NOMO-1 treated with dmso at 0.1 percent for 144 hours (cell line): ENCODE results near the gene CSF2RB.

Source experiments
- DNase-seq: peaks from one replicate; lab custom pipeline; 2025; ENCODE audit not compliant: unreplicated experiment; lab: John Stamatoyannopoulos, UW

Gene CSF2RB

DNA sequence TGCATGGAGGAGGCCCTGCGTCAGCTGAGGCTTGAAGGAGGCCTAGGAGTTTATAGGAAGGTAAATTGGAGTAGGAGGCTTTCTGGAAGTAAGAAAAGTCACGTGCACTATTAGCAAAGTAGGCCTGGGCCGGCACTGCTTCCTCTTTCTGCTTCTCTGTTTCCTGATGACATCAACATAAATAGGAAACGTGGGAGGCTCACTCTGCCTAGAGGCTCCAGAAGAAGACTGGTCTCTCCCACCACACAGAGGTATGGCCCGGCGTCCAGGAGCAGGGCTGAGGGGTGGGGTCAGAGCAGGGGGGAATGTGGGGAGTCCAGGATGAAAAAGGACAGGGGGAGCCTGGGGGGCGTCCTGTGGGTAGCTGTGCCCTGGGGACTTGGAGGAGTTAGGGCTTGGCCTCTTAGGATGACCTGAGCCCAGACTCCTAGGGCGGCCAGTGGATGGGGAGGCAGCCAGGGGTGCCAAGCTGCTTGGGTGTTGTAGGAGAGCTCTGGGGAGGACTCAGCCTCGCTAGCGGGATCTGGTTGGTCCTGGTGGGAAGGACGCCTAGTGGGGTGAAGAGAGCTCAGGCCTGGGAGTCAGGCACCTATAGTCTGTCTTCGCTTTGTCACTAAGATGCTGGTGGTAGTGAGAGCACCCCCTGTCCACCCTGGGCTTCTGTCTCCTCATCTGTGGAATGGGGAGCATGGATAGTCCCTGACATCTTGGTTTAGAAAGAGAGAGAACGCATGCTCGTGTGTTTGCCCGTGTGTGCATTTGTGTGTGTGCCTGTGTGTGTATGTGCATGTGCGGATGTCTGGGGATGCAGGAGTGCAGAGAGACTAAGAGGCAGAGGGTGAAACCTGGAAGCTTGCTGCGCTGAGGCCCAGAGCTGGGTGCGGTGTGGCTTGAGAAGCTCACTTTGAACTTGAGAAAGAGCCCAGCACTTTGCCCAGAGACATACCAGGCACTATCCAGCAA lies at the start of gene CSF2RB:
Gene CSF2RB, plus strand, starts transcription at position 202 of the 963 bp plus-strand sequence. CDS start 8,580 bp downstream, outside the sequence.
- DNase-seq = peak; percentile 59

DNA sequence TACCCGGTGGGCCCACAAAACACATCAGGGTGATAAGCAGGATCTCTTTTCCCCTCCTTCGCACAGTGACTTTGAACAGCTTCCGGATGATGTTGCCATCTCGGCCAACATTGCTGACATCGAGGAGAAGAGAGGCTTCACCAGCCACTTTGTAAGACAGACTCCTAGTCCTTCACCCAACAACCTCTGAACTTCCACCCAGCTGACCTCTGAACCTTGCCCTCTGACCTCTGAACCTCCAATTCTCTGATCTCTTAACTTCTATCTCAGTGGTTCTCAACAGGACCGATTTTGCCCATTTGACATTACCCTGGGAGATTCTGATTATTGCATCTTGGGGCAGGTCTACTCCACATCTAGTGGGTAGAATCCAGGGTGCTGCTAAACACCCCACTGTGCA lies 49.4 kb upstream of the CSF2RB start:
- no peak for DNase-seq

DNA sequence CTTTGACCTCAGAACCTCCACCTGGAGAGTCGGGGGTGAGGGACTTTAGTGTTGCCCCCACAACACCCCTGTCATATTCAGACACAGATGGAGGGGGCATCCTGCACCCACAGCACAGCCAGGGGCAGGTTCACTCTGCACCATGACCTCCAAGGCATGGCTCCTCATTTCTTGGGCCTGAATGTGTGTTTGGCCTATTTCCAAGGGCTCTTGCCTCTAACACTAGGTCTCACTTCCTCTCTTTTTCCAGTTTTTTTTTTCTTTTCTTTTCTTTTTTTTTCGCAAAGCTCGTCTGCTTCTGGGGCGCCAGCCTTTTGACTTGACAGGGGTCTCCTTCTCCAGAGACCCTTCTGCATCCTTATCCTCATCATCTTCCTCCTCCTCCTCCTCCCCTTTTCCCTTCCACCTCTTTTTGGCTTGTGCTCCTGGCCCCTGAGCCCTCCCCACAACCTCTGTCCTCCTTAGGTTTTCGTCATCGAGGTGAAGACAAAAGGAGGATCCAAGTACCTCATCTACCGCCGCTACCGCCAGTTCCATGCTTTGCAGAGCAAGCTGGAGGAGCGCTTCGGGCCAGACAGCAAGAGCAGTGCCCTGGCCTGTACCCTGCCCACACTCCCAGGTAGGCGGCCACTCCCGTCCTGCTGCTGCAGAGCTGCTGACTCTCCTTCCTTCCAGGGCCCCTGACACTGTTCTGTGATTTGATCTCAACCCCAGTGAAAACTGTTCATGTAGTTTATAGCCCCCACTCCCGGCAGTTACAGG lies 48.8 kb upstream of the CSF2RB start:
- peak; percentile 19 for DNase-seq

DNA sequence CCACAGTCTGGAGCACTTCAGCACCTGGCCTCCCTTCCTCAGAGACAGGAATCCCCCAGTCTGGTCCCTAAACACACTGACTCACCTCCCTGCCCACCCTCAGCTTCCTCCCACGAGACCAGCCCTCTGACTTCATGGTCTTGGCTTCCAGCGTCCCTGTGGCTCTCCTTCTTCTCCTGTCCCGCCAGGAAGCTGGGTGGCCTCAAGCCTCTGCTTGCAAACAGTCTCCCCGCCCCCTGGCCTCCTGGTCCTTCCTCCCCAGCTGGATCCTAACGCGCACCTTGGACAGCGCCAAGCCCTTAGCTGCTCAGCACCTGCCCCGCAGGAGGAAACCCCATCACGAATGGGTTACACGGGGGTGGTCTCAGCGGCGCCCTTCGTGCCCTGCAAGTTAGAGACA lies 48.1 kb upstream of the CSF2RB start:
- no peak for DNase-seq

DNA sequence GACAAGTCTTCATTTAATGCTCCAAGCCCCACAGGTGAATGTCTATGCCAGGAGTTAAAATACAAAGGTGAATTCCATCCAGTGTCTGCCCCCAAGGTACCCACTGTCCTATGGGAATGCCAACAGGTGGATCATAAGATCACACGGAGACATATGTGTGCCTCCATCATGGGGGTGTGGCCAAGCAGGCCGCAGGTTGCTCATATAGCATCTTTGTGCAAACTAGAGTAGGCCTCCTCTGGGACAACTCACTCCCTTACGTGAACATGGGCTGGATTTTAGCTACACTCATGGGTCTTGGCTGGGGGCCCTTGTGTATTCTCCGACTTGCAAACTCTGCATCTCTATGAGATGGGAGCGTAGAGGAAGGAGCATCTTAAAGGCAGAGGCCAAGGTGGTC lies 45.7 kb upstream of the CSF2RB start:
- no peak for DNase-seq

DNA sequence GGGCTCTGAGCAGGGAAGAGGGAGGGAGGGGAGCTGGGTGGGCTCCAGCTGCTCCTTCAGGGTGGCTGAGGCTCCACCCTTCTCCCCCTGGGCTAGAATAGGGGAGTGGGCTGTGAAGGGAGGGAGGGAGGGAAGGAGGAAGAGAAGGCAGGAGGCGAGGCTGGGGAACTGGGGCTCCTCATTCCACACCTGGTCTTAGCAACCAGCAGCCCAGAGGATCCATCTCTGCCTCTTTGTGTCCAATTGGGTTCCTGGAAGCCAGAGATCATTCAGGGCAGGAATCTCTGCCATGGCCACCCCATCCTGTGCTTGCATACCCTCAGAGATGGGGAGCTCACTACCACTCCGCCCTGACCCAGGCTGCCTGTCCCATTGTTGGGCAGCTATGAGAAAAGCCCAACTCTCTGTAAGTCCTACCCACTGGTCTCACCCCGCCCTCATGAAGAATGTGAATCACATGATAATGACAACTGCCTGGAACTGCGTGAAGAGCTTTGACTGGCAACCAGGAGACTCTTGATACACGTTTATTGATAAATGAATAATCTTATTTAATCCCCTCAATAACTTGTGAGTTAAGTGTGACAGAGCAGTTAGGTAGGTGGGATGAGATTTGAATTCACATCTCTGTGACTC lies 44.8 kb upstream of the CSF2RB start:
- no peak for DNase-seq

DNA sequence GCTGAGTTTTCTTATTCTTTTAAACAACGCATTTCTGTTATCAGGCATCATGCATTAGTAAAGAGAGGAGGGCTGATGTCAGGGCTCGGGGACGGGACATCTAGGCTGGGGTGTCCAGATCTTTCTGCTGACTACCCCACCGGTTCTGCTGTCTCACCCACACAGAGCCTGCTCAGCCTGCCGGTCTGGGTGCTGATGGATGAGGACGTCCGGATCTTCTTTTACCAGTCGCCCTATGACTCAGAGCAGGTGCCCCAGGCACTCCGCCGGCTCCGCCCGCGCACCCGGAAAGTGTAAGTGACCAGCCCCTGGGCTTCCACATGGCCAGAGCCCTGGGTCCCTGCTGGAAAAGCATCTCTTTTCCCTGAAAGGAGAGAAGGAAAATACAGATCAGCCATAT lies 43.2 kb upstream of the CSF2RB start:
- DNase-seq = no peak

DNA sequence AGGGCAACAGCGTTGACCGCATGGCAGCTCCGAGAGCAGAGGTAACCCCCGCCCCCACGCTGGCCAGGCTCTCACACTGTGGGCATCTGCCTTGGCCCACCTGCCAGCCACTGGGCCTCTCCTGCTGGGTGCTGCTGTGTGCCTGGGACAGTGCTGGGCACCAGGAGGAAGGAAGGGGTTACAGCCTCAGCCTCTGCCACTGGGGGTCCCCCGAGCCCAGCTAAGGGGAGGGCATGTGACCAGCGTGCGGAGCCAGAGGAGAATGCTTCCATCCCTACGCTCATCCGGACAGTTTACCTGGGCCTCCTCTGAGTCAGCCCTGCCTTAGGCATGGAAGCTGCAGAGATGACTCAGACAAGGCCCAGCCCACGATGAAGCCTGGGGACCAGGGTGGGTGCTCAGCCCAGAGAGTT lies 41.8 kb upstream of the CSF2RB start:
- DNase-seq = no peak

DNA sequence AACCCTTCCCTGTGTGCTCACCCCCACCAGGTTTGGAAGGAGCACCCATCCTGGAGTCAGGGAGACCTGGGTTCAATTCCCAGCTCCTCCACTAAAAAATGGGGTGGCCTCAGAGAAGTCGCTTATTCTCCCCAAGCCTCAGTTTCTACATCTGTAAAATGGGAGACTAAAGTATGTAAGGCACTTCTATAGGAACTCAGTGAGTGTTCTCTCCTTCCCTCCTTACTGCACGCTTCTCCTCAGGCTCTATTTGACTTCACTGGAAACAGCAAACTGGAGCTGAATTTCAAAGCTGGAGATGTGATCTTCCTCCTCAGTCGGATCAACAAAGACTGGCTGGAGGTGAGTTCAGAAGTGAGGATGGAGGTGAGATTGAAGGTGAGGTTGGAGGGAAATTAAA lies 41.3 kb upstream of the CSF2RB start:
- DNase-seq = no peak

DNA sequence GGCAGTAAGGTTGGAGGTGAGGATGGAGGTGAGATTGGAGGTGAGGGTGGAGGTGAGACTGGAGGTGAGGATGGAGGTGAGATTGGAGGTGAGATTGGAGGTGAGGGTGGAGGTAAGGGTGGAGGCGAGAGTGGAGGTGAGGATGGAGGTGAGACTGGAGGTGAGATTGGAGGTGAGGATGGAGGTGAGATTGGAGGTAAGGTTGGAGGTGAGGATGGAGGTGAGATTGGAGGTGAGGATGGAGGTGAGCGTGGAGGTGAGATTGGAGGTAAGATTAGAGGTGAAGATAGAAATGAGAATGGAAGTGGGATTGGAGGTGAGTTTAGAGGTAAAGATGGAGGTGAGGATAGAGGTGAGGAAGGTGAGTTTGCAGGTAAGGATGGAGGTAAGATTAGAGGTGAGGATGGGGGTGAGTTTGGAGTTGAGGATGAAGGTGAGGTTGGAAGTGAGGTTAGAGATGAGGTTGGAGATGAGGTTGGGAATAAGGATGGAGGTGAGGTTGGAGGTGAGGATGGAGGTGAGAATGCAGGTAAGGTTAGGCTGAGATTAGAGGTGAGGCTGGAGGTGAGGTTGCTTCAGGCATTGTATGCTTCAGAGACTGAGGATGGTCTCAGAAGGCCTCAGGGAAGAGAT lies 40.4 kb upstream of the CSF2RB start:
- no peak for DNase-seq

DNA sequence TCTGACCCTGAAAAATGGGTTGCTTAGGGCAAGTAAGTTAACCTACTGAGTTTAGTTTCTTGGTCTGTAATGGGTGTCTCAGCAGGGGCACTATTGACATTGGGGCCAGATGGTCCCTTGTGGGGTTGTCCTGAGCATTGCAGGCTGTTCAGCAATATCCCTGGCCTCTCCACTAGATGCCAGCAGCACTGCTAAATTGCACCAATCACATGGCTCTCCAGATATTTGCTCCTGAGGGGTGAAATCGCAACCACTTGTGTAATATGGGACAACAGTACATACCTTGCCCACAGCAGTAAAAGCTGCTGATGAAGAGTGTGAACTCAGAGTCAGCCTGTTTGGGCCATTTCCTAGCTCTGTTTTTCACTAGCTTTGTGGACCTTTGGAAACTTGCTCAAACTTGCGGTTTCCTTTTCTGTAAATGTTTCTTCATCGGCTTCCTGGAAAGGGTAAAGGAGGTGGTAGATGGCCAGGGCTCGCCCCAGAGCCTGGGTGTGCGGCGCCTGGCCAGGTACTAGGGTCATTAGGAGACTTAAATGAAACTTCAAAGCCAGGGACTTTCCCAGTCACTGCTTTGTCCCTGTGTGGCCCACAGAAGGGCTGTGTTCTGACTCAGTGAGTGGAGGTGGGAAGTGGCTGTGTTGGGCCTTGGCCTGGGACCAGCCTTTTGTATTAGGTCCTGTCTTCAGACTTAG lies 39.7 kb upstream of the CSF2RB start:
- DNase-seq = peak; percentile 83

DNA sequence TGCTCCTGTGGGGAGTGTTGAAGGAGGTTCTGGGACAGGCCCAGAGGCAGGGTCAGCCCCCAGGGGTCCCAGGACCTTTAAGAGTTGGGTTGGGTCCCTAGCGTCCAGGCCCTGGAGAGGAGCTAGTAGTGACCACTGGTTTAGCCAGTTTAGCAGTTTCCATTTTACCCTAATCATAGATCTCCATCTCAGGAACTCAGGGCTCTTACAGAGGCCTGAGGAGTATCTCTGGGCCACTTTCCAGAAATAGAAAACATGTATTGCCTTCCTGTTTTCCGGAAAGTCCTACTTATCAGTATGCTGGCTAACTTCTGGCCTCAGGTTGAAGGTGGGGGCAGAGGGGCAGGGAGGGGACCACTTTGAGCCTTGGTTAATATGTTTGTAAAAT lies 39.1 kb upstream of the CSF2RB start:
- DNase-seq = no peak

DNA sequence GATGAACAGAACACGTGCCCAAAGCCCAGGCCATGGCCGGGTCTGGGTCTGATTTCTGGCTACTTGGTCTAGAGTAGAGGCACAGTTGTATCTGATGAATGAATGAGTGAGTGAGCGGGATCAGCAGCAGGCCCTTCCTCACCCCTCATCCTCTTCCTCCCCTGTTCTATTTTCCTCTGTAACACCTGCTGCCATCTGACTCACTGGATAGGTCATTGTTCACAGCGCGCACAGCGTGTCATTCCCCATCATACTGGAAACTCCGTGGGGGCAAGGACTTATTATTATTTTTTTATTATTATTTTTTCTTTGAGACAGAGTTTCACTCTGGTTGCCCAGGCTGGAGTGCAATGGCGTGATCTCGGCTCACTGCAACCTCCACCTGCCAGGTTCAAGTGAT lies 38.7 kb upstream of the CSF2RB start:
- DNase-seq = no peak

DNA sequence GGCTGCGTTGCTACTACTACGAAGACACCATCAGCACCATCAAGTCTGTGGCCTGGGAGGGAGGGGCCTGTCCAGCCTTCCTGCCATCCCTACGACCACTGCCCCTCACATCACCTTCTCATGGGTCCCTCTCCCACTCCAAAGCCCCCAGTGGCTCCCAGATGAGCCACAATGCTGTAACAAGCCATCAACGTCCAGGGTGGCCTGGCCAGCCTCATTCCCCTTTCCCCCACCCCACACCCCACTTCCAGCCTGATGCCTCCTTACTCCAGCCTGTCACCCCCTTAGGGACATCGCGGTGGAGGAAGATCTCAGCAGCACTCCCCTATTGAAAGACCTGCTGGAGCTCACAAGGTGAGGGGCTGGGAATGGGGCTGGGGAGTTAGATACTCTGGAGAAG lies 37.7 kb upstream of the CSF2RB start:
- no peak for DNase-seq

DNA sequence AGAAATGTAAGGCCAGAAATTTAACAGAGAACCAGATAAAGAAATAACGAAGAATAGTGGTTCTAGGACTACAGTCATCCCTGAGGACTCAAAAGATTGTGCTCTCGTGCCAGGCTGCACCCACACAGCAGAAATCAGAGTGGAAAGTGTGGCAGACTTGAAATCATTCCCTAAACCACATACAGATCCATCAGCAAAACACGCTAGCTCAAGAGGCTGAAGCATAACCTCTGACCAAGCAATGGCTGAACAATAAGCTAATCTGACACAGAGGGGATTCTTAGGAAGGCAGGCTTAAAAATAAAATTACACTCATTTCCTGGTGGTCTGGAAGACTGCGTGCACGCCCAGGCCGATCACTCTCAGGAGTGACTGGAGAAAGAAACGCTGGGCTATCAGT lies 33.7 kb upstream of the CSF2RB start:
- no peak for DNase-seq

DNA sequence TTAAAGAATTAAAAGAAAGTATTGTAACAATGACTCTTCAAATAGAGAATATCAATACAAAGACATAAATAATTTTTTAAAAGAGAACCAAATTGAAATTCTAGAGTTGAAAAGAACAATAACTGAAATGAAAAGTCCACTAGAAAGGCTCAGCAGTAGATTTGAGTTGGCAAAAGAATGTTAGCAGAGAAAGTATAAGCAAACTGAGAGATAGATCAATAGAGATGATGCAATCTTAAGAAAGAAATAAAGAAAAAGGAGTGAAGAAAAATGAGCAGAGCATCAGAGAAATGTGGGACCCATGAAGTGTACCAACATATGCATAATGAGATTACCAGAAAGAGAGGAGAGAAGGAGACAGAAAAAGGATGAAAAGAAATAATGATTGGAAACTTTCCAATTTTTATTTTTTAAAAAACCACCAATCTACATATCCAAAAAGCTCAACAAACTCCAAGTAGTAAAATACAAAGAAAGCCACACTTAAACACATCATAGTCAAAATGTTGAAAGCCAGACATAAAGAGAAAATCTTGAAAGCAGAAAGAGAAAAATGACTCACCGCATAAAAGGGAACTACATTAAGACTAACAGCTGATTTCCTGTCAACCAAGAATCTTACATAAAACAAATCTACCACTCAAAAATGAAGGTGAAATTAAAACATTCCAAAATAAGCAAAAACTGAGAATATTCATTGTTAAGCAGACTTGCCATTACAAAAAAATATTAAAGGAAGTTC lies 31.8 kb upstream of the CSF2RB start:
- DNase-seq = peak; percentile 19

DNA sequence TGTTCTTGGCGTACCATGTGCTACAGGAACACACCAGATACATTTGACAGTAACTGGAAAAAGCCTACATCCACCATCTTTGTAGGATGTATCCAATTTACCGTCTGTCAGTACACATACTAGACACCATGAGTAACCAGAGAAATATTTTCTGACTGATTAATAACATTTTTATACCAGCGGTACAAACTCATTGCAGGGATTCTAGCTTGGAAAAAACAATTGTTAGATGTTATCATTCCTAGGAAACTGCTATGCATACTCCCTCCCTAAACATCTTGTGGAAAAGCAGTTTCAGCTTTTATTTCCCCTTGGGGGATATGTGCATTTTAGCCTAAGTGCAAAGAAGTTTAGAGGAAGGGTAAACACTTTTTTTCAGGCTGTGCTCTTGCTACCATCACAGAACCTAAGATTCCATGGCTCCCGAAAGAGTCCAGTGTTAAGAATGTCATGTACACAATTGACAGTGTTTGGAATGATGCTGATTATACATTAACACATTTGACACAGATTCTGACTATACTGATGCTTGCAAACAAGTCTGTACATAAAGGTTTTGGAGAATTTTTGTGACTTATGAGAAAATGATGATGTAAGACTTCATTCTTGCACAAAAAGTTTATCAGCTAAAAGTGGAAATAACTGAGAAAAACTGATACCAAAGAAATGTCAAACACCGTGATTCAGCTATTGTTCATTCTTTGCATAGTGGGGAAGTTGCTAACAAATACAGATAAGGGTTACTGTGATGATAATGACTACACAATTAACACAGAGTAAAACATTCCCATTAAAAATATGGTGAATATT lies 28.9 kb upstream of the CSF2RB start:
- no peak for DNase-seq

DNA sequence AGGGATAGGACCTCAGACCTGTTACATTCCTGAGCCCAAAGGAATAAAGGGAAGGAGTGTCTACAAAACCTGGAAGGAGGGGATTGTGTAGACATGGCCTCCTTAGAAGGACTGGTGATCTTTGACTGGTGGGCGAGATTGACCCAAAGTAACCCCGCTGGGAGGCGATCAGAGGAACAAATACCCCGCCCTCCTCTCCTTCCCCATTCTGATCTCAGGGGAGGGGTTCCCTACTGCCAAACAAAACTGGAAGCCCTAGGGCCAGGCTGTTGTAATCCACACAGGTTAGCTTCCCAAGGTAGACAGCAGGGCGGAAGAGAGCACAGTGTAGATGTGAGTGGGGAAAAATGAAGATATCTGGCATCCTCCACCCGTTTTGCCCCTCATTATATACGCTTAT lies 28.0 kb upstream of the CSF2RB start:
- no peak for DNase-seq

DNA sequence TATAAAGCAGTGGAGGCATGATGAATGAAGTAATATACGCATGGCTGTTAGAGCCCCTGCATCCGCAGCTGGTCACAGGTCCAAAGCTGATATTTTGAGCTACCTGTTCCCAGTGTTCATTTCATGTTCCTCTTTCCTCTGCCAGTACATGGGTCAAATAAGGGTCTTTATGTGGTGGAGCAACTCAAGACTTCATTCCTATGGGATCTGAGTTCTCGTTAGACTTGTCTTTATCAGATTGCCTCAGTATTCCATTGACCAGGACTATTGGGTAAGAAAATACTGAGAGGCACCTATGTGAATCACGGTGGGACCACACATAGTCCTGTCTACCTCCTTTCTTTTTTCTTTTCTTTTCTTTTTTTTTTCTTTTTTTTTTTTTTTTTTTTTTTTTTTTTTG lies 27.4 kb upstream of the CSF2RB start:
- no peak for DNase-seq
